AG09309 (cell line): ENCODE data around the gene PSPN.

Experiments
- DNase-seq: peaks from one replicate; pipeline ENCODE4 v3.0.0-alpha.2; 2010; ENCODE audit warnings: low read depth
- H3K4me3 ChIP-seq: 2 replicates; pipeline ENCODE4 v1.5.1; 2011; ENCODE audit warnings: mild to moderate bottlenecking, low read depth, low read length, moderate library complexity; ENCODE audit not compliant: control insufficient read depth
- TF ChIP-seq, protein P1 (sequence below): IDR thresholded peaks from 2 replicates; pipeline ENCODE4 v1.5.1; 2011; ENCODE audit warnings: mild to moderate bottlenecking, low read depth, low read length, inconsistent platforms; ENCODE audit not compliant: insufficient read depth, control insufficient read depth; ENCODE audit errors: missing control alignments

PSPN gene, protein sequence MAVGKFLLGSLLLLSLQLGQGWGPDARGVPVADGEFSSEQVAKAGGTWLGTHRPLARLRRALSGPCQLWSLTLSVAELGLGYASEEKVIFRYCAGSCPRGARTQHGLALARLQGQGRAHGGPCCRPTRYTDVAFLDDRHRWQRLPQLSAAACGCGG

DNA sequence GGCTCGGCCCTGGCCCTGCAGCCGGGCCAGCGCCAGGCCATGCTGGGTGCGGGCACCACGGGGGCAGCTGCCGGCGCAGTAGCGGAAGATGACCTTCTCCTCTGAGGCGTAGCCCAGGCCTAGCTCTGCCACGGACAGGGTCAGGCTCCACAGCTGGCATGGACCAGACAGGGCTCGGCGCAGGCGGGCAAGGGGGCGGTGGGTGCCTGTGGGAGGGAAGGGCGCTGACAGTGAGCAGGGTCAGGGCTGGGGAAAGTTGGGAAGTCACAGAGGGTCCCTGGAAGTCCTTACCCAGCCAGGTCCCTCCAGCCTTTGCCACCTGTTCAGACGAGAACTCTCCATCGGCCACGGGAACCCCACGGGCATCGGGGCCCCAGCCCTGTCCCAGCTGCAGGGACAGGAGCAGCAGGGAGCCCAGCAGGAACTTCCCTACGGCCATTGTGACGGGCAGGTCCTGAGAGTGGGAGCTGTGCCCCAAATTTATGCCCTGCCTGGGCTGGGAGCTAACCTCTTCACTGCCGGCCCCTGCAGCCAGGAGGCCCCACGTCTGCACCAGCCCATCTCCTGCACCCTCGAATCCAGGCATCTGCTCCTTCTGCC lies at the start of gene PSPN:
TSS of gene PSPN (minus strand) at position 523 of the 600 bp plus-strand sequence. CDS start at position 439, 84 bp downstream.
- no peak within 1 kb of the TSS for H3K4me3 ChIP-seq
- no peak for DNase-seq
- TF ChIP-seq, protein P1, sequence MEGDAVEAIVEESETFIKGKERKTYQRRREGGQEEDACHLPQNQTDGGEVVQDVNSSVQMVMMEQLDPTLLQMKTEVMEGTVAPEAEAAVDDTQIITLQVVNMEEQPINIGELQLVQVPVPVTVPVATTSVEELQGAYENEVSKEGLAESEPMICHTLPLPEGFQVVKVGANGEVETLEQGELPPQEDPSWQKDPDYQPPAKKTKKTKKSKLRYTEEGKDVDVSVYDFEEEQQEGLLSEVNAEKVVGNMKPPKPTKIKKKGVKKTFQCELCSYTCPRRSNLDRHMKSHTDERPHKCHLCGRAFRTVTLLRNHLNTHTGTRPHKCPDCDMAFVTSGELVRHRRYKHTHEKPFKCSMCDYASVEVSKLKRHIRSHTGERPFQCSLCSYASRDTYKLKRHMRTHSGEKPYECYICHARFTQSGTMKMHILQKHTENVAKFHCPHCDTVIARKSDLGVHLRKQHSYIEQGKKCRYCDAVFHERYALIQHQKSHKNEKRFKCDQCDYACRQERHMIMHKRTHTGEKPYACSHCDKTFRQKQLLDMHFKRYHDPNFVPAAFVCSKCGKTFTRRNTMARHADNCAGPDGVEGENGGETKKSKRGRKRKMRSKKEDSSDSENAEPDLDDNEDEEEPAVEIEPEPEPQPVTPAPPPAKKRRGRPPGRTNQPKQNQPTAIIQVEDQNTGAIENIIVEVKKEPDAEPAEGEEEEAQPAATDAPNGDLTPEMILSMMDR = no peak

DNA sequence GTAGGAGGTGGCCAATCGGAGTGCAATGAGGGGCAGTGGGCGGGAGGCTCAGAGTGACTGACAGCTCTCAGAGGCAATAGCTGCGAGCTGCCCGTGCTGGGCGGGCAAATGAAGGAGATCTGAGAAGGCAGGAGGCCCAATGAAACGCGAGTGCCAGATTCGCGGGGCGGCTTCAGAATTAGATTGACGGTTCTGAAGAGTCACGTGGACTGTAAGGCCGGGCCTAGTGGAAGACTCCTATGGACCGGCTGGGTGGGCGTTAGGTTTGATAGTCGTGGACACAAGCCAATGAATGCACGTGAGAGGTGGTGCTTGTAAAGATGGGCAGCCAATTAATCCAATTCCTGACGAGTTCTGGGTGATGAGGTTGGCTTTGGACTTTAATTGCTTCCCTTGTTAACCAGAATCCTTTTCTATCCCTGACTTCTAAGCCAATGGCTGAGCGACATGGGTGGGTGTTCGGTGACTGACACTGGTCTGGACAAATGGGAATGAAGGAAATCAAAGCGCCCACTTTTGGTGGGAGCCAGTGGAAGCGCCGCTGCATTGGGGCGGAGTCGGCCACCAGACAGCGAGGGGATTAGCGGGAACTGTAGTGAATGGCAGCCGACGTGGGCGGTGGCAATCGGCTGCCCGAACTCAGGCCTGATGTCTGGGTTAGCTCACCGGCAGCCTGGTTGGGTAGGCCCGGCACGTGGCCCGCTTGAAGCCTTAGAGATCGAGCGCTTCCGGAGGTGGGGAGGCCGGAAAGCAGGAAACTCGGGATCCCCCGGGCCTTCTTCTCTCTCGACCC lies 49.4 kb upstream of the PSPN start:
- TF ChIP-seq, protein P1 = no peak
- no peak overlapping the region; the same call in 1 of the 2 replicates for H3K4me3 ChIP-seq
- DNase-seq = peak; percentile 100

DNA sequence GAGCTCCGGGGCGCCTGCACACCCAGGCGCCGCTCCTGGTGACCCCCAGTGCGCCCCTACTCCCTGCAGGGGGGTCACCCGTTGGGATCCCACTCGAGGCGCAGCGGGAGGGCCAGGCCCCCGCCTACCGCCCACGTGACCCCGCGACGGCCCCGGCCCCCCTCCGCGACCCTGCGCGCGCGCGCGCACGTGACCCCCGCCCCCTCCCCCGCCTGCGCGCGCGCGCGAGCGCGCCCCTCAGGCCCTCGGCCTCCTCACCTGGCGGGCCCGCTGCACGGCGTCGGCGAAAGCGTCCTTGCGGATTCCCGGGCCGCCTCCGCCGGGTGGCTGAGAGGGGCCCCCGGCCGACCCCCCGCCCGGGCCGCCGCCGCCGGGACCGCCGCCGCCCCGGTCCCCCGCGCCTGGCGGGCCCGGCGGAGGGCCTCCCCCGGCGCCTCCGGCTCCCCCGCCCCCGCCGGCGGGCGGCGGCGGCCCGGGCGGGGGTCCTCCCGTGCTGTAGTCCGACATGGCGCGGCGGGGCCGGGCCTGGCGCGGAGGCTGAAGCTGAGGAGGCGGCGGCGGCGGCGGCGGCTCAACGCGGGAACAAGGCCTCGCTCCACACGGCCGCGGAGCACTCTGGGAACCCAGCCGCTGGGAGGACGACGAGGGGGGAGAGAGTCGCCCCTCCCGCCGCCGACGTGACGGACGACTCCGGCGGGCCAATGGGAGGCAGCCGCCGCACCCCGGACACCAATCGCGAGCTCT lies 48.6 kb upstream of the PSPN start, which contains the start of gene KHSRP:
TSS of gene KHSRP (minus strand) at position 617 of the 744 bp plus-strand sequence. CDS start at position 507, 110 bp downstream.
- no peak for DNase-seq
- TF ChIP-seq, protein P1 = no peak
- H3K4me3 ChIP-seq = peak within 1 kb of the TSS; percentile 98

DNA sequence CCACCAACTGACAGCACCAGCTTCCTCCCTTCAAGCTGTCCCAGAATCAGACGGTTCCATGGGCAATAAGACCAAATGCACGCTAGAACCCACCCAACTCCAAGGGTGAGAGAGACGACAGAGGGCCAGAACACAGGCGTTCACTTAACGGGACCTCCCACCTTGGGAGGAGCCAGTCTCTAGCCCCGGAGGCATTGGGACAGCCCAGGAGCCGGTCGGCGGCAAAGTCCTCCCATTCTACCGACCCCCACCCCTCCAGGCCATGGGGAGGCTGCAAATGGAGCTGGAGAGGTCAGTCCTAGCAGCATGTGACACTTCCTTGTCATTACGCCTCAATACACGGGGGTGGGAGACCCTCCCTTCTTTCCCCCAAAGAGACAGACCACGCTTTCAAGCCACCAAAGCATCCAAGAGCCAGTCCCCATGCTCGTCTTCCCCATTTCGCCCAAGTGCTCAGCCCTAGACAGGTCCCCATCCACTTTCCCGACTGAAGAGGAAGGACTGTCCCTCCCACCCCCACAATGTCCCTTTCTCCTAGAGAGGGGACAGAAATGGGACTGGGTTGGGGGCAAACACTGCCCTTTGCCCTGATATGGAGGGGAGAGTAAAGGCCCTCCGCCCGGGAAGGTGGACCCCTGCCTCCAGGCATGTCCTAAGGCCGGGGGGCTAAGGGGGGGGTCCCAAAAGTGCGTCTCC lies 47.9 kb upstream of the PSPN start:
- no peak for DNase-seq
- H3K4me3 ChIP-seq = peak overlapping the region; percentile 98
- TF ChIP-seq, protein P1 = no peak

DNA sequence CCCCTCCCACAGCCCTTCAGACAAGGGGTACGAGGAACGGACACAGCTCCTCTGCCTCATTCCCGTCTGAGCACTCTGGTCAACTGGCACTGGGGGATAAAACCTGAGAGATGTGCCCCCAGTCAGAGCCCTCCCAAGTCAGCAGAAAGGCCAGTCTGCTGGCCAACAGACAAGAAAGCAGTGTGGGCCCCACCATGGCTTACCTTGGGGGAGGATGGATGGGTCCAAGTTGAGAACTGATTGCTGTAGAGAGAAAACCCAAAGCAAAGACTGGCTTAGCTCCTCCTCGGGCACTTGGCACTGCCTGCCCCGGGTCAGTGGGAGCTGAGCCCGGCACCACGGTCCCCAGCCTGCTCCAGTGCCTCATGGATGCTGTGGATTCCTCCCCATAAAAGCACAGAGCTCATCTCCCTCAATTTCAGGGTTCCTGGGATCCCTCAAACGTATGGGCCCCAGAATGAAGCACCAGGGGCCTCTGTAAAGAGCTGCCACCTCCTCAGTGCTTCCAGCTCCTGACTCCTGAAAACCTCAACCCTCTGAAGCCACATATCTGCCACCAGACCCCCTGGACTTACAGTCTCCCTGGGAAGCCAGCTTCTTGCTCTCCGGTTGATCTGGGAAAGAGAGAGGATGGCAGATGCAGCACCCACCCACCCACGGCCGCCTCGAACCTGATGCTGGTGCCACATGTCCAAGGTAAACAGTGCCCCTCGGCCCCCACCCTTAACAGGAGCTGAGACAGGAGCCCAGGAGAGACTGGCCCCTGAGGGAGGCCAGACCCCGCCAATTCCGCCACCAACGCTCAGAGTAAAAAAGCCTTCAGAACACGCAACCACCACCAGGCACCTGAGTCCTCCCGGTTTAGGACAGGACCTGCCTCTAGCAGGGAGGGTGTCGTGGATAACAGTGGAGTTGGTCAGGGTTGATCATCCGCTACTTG lies 45.6 kb upstream of the PSPN start:
- DNase-seq = no peak
- TF ChIP-seq, protein P1 = no peak
- no peak overlapping the region for H3K4me3 ChIP-seq
